ENCODE data around the gene OR2T29. TPM values are rescaled to one million over a fixed set of nuclear protein-coding genes. Genes with fewer than 3 reads are reported as not detected.
"Not testable (repeated sequence)": the region's sequence is repeated elsewhere in the genome, so short reads cannot be mapped to it uniquely, and the experiment has no call there.

The OR2T29 gene
- not detected for total RNA-seq

- H3K36me3 ChIP-seq; H3K4me3 ChIP-seq; H3K9me3 ChIP-seq; intact Hi-C loops (cut with DNase I); H3K27me3 ChIP-seq; H3K27ac ChIP-seq; H3K4me1 ChIP-seq; DNase-seq: not testable (repeated sequence)
- 38 to 88% methylated on average over 1 of the region's 3 CpGs for WGBS, 2 donors
These were observed at the start of gene OR2T29 for GRCh38 chr1:248562672-248563071. TSS of gene OR2T29 (minus strand) at chr1:248562772. CDS start at chr1:248559491, 3,281 bp downstream.

- intact Hi-C loops (cut with DNase I), result no loop called here
- no peaks in the 10 kb centered on the region for H3K9me3 ChIP-seq
- 58 to 70% methylated on average over 2 to 3 of the region's 4 CpGs for WGBS, 2 donors
- H3K4me1 ChIP-seq, result no peaks in the 10 kb centered on the region
- no peak for DNase-seq
- no peaks in the 10 kb centered on the region for H3K27me3 ChIP-seq
- H3K27ac ChIP-seq, result no peak overlapping the region
- no peak for TF ChIP-seq POLR2A (IDR thresholded peaks at IDR 0.05)
- no peak for TF ChIP-seq CTCF (IDR thresholded peaks at IDR 0.05)
- H3K36me3 ChIP-seq, result no peaks in the 10 kb centered on the region
- H3K4me3 ChIP-seq, result no peak overlapping the region
These were observed 49.4 kb upstream of the OR2T29 start for GRCh38 chr1:248611883-248612414.

- Histone ChIP-seq H3K9me3 (no peaks in the 10 kb centered on the region), H3K27ac (no peak overlapping the region), H3K36me3 (no peaks in the 10 kb centered on the region), H3K4me1 (no peaks in the 10 kb centered on the region), H3K4me3 (no peak overlapping the region), H3K27me3 (no peaks in the 10 kb centered on the region)
- DNase-seq, result no peak
- intact Hi-C loops (cut with DNase I), result no loop called here
- WGBS, 2 donors, result 38 to 46% methylated on average over 3 of the region's 3 CpGs
- TF ChIP-seq CTCF (IDR thresholded peaks at IDR 0.05) (no peak), POLR2A (IDR thresholded peaks at IDR 0.05) (no peak)
These were observed 47.7 kb upstream of the OR2T29 start for GRCh38 chr1:248610301-248610700.

- no peak overlapping the region for H3K27ac ChIP-seq
- no peak overlapping the region for H3K4me3 ChIP-seq
- H3K36me3 ChIP-seq, result no peaks in the 10 kb centered on the region
- 71 to 81% methylated on average over 5 to 8 of the region's 8 CpGs for WGBS, 2 donors
- TF ChIP-seq CTCF (IDR thresholded peaks at IDR 0.05), result no peak
- no peak for TF ChIP-seq POLR2A (IDR thresholded peaks at IDR 0.05)
- no peaks in the 10 kb centered on the region for H3K4me1 ChIP-seq
- intact Hi-C loops (cut with DNase I), result no loop called here
- DNase-seq, result no peak
- H3K9me3 ChIP-seq, result no peaks in the 10 kb centered on the region
- H3K27me3 ChIP-seq, result no peaks in the 10 kb centered on the region
These were observed 36.8 kb upstream of the OR2T29 start for GRCh38 chr1:248599396-248599795.

- DNase-seq, result no peak
- Histone ChIP-seq H3K4me3 (no peak within 1 kb of the TSS), H3K27ac (no peak within 1 kb of the TSS), H3K9me3 (no peaks in the 10 kb centered on the region), H3K36me3 (no peaks in the 10 kb centered on the region), H3K4me1 (no peaks in the 10 kb centered on the region), H3K27me3 (no peaks in the 10 kb centered on the region)
- WGBS, 2 donors, result 75 to 90% methylated on average over 6 of the region's 6 CpGs
- TF ChIP-seq POLR2A (IDR thresholded peaks at IDR 0.05) (no peak), CTCF (IDR thresholded peaks at IDR 0.05) (no peak)
- intact Hi-C loops (cut with DNase I), result no loop called here
These were observed 35.0 kb upstream of the OR2T29 start, which contains the start of gene OR2T10 for GRCh38 chr1:248597589-248597988. TSS of gene OR2T10 (minus strand) at chr1:248597700. CDS start at chr1:248593768, 3,932 bp downstream.

GRCh38 chr1:248596615-248597014, 34.0 kb upstream of the OR2T29 start:
- H3K27me3 ChIP-seq, result no peaks in the 10 kb centered on the region
- H3K4me3 ChIP-seq, result no peak overlapping the region
- H3K4me1 ChIP-seq, result no peaks in the 10 kb centered on the region
- no peak overlapping the region for H3K27ac ChIP-seq
- no peak for DNase-seq
- H3K36me3 ChIP-seq, result no peaks in the 10 kb centered on the region
- H3K9me3 ChIP-seq, result no peaks in the 10 kb centered on the region
- TF ChIP-seq CTCF (IDR thresholded peaks at IDR 0.05) (no peak), POLR2A (IDR thresholded peaks at IDR 0.05) (no peak)
- intact Hi-C loops (cut with DNase I), result no loop called here
- WGBS, 2 donors, result 52 to 73% methylated on average over 2 of the region's 2 CpGs

All from esophagus squamous epithelium (tissue), 5 donors.